GM12878 (cell line): Measurements from ENCODE around the gene COL25A1. TPM values are rescaled to one million over a fixed set of nuclear protein-coding genes. Genes with fewer than 3 reads are reported as not detected.

Experiments
- BCLAF1 ChIP-seq: fragments of 450-650 bp; IDR thresholded peaks from 2 replicates; pipeline ENCODE4 v1.6.1; 2017; ENCODE audit warnings: antibody characterized with exemption, mild to moderate bottlenecking, moderate library complexity
- CREM ChIP-seq: IDR thresholded peaks from 2 replicates; pipeline ENCODE4 v1.6.1; 2014; ENCODE audit warnings: antibody characterized with exemption, low read depth
- EP300 ChIP-seq, 2 experiments: fragments of 150-350 bp in 1 of 2; IDR thresholded peaks; 2 replicates each; pipeline ENCODE4 v1.6.1; 2011 to 2012; ENCODE audit warnings: low read depth in 2 of 2, low read length in 2 of 2, borderline replicate concordance in 1 of 2, improper control_type of control experiment in 1 of 2, inconsistent platforms in 1 of 2; ENCODE audit not compliant: control insufficient read depth in 1 of 2
- FOS ChIP-seq: IDR thresholded peaks from 3 replicates; pipeline ENCODE4 v1.6.1; 2011; ENCODE audit warnings: borderline replicate concordance; ENCODE audit not compliant: insufficient read length; ENCODE audit errors: extremely low read depth
- KDM1A ChIP-seq: fragments of 200-600 bp; sonication (generic); IDR thresholded peaks from 2 replicates; pipeline ENCODE4 v1.6.1; 2016; ENCODE audit warnings: borderline replicate concordance
- ZBTB40 ChIP-seq: fragments of 450-650 bp; IDR thresholded peaks from 2 replicates; pipeline ENCODE4 v1.6.1; 2016; ENCODE audit warnings: mild to moderate bottlenecking, moderate library complexity, borderline replicate concordance
- polyA plus RNA-seq, 11 experiments: library from polyadenylated mRNA; depleted of rRNA in 4 of 11; unstranded in 6 of 11; stranded (reverse) in 5 of 11; fragments of >200 nt; fragmentation: Nextera tagmentation in 4 of 11; fragmentation: Illumina TruSeq in 1 of 11; extraction: Ambion mirVana in 4 of 11; extraction: Trizol in 1 of 11; gene quantifications; 1 replicate in 1 of 11; 2 replicates in 10 of 11; pipeline versions ENCODE4 v1.2.1 to v1.2.3, GENCODE V29; 2011 to 2016; ENCODE audit warnings: inconsistent platforms in 2 of 11, missing spikeins in 2 of 11, low read depth in 1 of 11
- total RNA-seq, 4 experiments: library from RNA; depleted of rRNA in 3 of 4; stranded (reverse); fragments of >200 nt in 3 of 4; fragmentation: Illumina TruSeq in 1 of 4; extraction: Trizol in 1 of 4; gene quantifications; 2 replicates each; pipeline versions ENCODE4 v1.2.1 to v1.2.3, GENCODE V29; 2013 to 2021

Gene COL25A1
- total and polyA plus RNA-seq, 10 of the 15 experiments (the other 5 are each of a cell fraction or from before 2014, with no cell fraction given), result 0.01 to 0.26 (median 0.12) TPM; not detected in 6

- no peak for TF ChIP-seq ZBTB40
- no peak for TF ChIP-seq BCLAF1
- TF ChIP-seq EP300 (IDR thresholded peaks at IDR 0.05; ENCODE audit: borderline replicate concordance in 1 of 2, control insufficient read depth in 1 of 2, low read depth in 2 of 2, low read length in 2 of 2), result no peak
- TF ChIP-seq KDM1A, result no peak
- TF ChIP-seq CREM, result no peak
- TF ChIP-seq FOS, result no peak
These were observed 322.7 kb downstream of the COL25A1 start (continued) for GRCh38 chr4:108979759-108980158.
